Peyer's patch (tissue), 4 donors: ENCODE results near the gene TAF12.

ENCODE experiments used
- POLR2A ChIP-seq, 2 donors: fragments of 450-650 bp; IDR thresholded peaks; one replicate each; pipeline ENCODE4 v1.5.1; 2017; ENCODE audit warnings: antibody characterized with exemption in 2 of 2, mild to moderate bottlenecking in 2 of 2, moderate library complexity in 2 of 2
- TF ChIP-seq, protein P1 (sequence below), 6 experiments: fragments of 450-650 bp in 4 of 6; fragments of 200-600 bp in 2 of 6; sonication (generic) in 1 of 6; IDR thresholded peaks; one replicate each; pipeline ENCODE4 v1.5.1; 2017 to 2019; ENCODE audit warnings: antibody characterized with exemption in 6 of 6, mild to moderate bottlenecking in 3 of 6, moderate library complexity in 1 of 6

DNA sequence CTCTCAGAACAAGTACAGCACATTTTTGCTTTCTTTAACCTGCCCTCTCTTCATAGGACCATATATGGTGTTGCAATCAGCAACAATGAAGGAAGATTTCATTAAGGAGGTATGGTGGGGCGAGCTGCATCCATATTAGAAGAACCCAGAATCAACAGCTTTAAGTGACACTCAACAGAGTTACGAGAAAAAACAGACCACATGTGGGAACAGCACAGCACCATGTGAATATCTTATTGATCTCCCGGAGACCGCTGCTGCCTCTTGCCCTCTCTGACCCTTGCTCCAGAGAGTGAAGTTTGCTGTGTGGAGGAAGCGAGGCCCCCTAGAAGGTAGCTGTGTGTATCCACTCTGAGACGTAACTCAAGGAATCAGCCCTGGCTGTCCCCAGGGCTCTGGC, 37.9 kb downstream of the TAF12 start:
- TF ChIP-seq, protein P1, sequence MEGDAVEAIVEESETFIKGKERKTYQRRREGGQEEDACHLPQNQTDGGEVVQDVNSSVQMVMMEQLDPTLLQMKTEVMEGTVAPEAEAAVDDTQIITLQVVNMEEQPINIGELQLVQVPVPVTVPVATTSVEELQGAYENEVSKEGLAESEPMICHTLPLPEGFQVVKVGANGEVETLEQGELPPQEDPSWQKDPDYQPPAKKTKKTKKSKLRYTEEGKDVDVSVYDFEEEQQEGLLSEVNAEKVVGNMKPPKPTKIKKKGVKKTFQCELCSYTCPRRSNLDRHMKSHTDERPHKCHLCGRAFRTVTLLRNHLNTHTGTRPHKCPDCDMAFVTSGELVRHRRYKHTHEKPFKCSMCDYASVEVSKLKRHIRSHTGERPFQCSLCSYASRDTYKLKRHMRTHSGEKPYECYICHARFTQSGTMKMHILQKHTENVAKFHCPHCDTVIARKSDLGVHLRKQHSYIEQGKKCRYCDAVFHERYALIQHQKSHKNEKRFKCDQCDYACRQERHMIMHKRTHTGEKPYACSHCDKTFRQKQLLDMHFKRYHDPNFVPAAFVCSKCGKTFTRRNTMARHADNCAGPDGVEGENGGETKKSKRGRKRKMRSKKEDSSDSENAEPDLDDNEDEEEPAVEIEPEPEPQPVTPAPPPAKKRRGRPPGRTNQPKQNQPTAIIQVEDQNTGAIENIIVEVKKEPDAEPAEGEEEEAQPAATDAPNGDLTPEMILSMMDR (IDR thresholded peaks at IDR 0.05) = no peak
- no peak for TF ChIP-seq POLR2A (IDR thresholded peaks at IDR 0.05)
